ENCODE results near the gene KLHL17.
"Not testable (repeated sequence)": the region's sequence is repeated elsewhere in the genome, so short reads cannot be mapped to it uniquely, and the experiment has no call there.

KLHL17 gene

DNA sequence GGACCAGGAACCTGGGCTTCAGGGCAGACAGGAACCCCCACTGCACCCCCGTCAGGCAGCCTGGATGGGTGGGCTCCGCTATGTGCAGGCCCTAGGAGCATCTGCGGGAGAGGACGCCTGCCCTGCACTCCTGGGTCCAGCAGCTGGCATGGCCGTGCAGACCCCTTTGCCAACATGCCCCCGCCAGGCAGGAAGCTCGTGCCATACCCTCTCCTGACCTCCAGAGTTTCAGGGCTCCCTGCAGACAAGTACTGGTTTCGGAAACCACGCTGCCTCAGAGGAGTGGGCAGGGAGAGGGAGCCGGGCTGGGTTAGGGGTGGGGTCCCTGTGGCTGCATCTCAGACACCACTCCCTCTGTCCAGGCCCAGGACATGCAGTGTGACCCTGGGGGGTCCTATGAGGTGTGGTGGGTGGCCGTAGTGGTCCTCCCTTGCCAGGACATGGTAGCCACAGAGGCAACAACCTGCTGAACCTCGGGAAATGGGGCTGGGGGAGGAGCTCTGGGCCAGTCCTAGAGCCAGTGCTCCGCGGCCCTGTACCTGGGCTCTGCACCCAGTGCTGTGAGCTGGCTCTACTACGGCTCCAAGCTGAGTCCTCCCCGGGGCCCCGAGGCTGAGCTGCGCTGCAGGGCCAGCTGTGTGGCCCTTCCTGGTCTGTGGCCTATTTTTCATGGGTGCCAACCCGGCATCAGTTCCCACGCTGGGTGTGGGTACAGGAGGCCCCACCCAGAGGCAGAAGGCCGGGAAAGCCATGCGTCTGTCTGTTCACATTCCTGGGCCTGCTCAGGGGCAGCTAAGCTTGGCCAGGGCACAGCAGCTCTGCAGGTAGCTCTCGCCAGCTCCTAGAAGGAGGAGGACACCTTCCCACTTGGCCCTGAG lies 7.3 kb downstream of the KLHL17 start:
- no peak for DNase-seq (ENCODE audit: low read depth in 2 of 2)

- DNase-seq (ENCODE audit: low read depth in 2 of 2) = no peak
Measured at GRCh38 chr1:969260-969855, 9.0 kb downstream of the KLHL17 start.

DNA sequence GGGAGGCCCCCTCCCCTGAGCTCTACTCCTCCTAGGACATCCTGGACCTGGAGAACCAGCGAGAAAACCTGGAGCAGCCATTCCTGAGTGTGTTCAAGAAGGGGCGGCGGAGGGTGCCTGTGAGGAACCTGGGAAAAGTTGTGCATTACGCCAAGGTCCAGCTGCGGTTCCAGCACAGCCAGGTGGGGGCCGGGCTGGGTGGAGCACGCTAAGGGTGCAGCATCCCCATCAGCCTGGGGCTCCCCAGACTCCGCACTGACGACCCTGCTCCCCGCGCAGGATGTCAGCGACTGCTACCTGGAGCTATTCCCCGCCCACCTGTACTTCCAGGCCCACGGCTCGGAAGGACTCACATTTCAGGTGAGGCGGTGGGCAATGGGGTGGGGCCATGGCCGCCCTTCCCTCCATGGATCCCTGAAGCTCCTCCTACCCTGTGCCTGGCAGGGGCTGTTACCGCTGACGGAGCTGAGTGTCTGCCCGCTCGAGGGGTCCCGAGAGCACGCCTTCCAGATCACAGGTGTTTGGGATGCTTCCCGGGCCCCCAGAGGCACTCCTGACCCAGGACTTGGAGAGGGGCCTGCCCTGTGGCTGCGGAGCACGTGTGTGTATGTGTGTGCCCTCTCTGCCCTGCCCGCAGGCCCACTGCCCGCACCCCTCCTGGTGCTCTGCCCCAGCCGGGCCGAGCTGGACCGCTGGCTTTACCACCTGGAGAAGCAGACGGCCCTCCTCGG lies 10.0 kb downstream of the KLHL17 start:
- DNase-seq (ENCODE audit: low read depth in 2 of 2) = no peak

- DNase-seq (ENCODE audit: low read depth in 2 of 2) = no peak
Measured at GRCh38 chr1:970973-971730, 10.8 kb downstream of the KLHL17 start.

- DNase-seq (ENCODE audit: low read depth in 2 of 2) = no peak
Measured at GRCh38 chr1:971751-972506, 11.5 kb downstream of the KLHL17 start.

DNA sequence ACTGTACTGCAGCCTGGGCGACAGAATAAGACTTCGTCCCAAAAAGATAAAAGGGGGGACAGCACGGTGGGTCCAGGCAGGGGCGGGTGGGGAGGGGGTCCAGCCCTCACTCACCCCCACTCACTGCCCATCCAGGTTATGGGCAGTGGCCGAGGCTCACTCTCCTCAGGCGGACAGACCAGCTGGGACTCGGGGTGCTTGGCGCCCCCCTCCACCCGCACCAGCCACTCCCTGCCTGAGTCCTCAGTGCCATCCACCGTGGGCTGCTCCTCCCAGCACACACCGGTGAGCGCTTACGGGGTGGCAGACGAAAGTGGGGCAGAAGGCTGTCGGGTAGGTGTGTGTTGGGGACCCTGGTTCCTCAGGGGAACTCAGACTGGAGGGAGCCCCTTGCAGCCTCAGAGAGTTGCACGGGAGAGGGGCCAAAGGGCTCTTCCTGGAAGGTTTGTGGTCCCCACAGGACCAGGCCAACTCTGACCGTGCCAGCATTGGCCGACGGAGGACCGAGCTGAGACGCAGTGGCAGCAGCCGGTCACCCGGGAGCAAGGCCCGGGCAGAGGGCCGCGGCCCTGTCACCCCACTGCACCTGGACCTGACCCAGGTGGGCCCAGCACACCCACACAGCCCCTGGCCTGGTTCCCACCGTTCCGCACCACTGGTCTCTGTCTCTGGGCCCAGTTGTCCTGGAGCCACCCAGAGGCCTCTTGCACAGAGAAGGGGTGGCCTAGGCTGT lies 12.5 kb downstream of the KLHL17 start:
- DNase-seq (ENCODE audit: low read depth in 2 of 2) = no peak

DNA sequence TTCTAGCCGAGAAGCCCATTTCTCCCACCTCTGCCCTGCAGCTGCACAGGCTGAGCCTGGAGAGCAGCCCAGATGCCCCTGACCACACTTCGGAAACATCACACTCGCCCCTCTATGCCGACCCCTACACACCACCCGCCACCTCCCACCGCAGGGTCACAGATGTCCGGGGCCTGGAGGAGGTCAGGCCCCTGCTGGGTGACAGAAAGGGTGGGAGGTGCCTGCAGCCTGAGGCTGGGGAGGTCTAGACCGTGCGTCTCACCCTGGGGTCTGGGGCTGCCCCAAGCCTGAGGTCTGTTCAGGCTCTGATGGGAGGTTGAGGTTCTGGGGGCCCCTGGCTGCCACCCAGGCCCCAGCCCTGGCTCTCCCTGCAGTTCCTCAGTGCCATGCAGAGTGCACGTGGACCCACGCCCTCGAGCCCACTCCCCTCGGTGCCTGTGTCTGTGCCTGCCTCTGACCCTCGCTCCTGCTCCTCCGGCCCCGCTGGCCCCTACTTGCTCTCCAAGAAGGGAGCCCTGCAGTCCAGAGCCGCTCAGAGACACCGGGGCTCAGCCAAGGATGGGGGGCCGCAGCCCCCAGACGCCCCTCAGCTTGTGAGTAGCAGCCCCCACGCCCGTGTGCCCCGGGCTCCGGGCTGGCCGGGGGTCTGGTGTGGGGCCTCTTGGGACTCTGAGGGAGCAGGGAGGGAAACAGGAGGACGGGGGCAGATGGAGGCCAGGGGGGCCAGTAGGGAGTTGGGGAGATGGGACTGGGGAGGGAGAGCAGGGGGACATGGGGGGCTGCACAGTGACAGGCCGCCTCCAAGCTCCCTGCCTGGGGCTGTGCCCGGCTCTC lies 13.3 kb downstream of the KLHL17 start:
- no peak for DNase-seq (ENCODE audit: low read depth in 2 of 2)

- no peak for DNase-seq (ENCODE audit: low read depth in 2 of 2)
Measured at GRCh38 chr1:974293-974640, 13.9 kb downstream of the KLHL17 start.

DNA sequence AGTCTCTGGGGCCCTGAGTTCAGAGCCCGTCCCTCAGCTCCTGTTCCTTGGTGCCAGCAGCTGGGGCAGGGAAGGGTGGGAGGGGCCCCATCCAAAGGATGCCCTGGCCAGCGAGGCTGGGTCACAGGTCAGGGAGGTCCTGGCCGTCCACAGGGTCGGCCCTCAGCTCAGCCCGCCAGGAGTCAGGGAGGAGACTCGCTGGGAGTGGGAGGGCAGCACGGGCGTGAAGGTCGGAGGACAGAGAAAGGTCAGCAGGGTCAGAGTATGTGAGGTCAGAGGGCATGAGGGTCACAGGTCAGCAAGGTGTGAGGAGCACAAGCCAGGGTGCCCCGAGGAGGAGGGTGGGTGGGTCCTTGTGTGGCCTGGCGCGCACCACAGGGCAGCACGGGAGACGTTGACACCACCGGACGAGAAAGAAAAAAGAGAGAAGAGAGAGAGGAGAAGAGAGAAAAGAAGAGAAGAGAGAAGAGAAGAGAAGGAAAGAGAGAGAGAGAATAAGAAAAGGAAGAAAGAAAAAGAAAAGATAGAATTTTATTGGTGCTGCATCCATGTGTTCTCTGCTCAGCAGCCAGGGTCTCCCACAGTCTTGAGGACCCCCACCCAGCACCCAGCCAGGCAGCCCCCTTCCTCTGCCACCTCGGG lies 14.4 kb downstream of the KLHL17 start:
- DNase-seq (ENCODE audit: low read depth in 2 of 2) = no peak

DNA sequence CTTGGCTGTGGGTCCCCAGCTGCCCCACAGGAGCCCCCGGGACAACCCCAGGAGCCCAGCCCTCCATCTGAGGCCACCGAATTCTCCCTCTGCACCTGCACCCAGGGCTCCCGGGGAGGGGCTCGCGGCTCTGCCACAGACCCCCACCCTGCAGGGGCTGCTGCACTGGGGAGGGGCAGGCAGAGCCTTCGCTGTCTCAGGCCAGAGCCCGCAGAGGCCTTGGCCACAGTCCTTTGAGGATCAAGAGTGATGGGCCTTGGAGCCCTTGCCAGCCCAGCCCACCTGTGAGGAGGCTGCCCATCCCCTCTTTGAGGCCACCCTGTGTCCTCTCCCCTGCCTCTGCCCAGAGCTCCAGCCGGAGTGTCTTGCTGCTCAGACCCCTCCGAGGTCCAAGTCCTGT lies 15.0 kb downstream of the KLHL17 start:
- DNase-seq (ENCODE audit: low read depth in 2 of 2) = no peak

- no peak for DNase-seq (ENCODE audit: low read depth in 2 of 2)
Measured at GRCh38 chr1:975896-976683, 15.7 kb downstream of the KLHL17 start.

DNA sequence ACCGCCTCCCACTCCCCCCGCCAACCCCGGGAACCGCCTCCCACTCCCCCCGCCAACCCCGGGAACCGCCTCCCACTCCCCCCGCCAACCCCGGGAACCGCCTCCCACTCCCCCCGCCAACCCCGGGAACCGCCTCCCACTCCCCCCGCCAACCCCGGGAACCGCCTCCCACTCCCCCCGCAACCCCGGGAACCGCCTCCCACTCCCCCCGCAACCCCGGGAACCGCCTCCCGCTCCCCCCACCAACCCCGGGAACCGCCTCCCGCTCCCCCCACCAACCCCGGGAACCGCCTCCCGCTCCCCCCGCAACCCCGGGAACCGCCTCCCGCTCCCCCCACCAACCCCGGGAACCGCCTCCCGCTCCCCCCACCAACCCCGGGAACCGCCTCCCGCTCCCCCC lies 16.4 kb downstream of the KLHL17 start:
- DNase-seq (ENCODE audit: low read depth in 2 of 2) = not testable (repeated sequence)

DNA sequence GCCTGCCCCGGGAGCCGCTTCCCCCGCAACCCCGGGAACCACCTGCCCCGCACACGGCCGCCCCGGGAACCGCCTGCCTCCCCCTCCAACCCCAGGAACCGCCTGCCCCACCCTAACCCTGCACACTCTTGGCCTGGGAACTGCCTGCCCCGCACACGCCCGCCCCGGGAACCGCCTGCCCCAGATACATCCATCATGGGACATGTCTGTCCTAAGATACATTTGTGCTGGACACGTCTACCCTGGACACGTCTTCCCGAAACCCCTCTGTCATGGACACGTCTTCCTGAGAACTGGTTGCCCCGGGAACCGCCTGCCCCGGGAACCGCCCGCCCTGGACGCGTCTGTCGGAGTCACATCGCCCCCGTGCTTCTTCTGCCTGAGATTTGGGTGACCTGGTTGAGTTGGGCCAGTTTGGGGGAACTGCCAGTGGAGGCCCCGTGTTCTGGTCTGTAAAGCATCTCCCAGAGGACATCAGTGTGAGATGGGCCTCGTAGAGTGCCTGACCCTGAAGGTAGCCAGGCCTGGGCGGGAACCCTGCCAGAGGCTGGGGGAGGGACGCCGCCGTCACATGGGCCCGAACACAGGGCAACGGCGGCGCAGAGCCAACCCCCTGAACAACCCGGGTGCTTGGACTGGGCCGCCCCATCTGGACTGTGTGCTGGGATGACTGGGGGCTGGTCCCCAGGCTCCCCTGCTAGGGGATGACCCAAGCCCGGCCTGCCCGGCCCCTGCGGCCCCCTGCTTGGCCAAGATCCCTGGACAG lies 17.9 kb downstream of the KLHL17 start:
- DNase-seq (ENCODE audit: low read depth in 2 of 2) = no peak

- no peak for DNase-seq (ENCODE audit: low read depth in 2 of 2)
Measured at GRCh38 chr1:978835-979743, 18.7 kb downstream of the KLHL17 start.

GRCh38 chr1:979744-980072 lies 19.3 kb downstream of the KLHL17 start:
- DNase-seq (ENCODE audit: low read depth in 2 of 2) = no peak

DNA sequence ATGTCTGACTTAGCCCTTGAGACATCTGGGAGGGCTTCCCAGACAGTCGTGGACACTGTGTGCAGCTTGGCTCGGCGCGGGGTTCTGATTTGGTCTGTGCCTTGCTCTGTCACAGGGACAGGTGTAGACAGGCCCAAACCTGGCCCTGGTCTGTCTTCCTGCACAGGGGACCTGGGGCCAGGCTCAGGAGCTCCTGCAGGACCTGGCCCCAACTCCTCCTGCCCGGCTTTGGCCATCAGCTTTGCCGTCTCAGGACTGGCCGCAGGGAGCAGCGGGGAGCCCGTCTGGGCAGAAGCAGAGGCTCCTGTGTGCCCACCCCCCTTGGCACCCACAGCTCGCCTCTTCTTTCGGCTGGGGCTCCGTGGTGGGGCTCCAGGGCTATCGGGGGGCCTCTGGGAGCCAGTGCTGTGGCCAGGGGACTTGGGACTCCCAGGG lies 19.8 kb downstream of the KLHL17 start:
- no peak for DNase-seq (ENCODE audit: low read depth in 2 of 2)

Data from stimulated activated CD4-positive, alpha-beta T cell treated with anti-CD3 and anti-CD28 coated beads, Interleukin-1b, Interleukin-23, amount 100 ng/mL, for 1 hour (primary cell).